ENCODE results near the gene CELA3B. TPM values are rescaled to one million over a fixed set of nuclear protein-coding genes. Genes with fewer than 3 reads are reported as not detected.

The CELA3B gene
- total and polyA plus RNA-seq, 2 of the 13 experiments (the other 11 are each of a cell fraction or from before 2014, with no cell fraction given): 0.34 TPM; not detected in 1

- TF ChIP-seq MEIS2 (CRISPR knock-in tag; IDR thresholded peaks at IDR 0.05): no peak
- no peak for TF ChIP-seq ZNF558 (CRISPR knock-in tag; IDR thresholded peaks at IDR 0.05; ENCODE audit: borderline replicate concordance)
- no peak for TF ChIP-seq ZNF333 (CRISPR knock-in tag; IDR thresholded peaks at IDR 0.05; ENCODE audit: borderline replicate concordance)
- no peak; the same call in 1 of the 2 replicates for TF ChIP-seq ZFX (CRISPR knock-in tag; IDR thresholded peaks at IDR 0.05; ENCODE audit: low read depth)
- TF ChIP-seq ZNF687 (CRISPR knock-in tag; IDR thresholded peaks at IDR 0.05): peak; percentile 65
- TF ChIP-seq ZEB1 (IDR thresholded peaks at IDR 0.05; ENCODE audit: insufficient replicate concordance, low read depth): peak; percentile 71
- TF ChIP-seq ZNF460 (CRISPR knock-in tag; IDR thresholded peaks at IDR 0.05; ENCODE audit: borderline replicate concordance): no peak
- no peak for TF ChIP-seq MATR3 (CRISPR knock-in tag; IDR thresholded peaks at IDR 0.05)
- TF ChIP-seq PAXIP1 (CRISPR knock-in tag; conservative IDR thresholded peaks at IDR 0.05): 0 out of 2 replicates have a peak, but pooled peaks have one; percentile 36
- no peak for TF ChIP-seq ZNF33A (CRISPR knock-in tag; IDR thresholded peaks at IDR 0.05; ENCODE audit: borderline replicate concordance)
- no peak for TF ChIP-seq IRF9 (CRISPR knock-in tag; IDR thresholded peaks at IDR 0.05; ENCODE audit: borderline replicate concordance)
- TF ChIP-seq DBP (CRISPR knock-in tag; IDR thresholded peaks at IDR 0.05; ENCODE audit: not compliant biosample characterization): no peak
- TF ChIP-seq ZNF652 (CRISPR knock-in tag; IDR thresholded peaks at IDR 0.05; ENCODE audit: borderline replicate concordance, low read depth): no peak
- TF ChIP-seq, protein P1, sequence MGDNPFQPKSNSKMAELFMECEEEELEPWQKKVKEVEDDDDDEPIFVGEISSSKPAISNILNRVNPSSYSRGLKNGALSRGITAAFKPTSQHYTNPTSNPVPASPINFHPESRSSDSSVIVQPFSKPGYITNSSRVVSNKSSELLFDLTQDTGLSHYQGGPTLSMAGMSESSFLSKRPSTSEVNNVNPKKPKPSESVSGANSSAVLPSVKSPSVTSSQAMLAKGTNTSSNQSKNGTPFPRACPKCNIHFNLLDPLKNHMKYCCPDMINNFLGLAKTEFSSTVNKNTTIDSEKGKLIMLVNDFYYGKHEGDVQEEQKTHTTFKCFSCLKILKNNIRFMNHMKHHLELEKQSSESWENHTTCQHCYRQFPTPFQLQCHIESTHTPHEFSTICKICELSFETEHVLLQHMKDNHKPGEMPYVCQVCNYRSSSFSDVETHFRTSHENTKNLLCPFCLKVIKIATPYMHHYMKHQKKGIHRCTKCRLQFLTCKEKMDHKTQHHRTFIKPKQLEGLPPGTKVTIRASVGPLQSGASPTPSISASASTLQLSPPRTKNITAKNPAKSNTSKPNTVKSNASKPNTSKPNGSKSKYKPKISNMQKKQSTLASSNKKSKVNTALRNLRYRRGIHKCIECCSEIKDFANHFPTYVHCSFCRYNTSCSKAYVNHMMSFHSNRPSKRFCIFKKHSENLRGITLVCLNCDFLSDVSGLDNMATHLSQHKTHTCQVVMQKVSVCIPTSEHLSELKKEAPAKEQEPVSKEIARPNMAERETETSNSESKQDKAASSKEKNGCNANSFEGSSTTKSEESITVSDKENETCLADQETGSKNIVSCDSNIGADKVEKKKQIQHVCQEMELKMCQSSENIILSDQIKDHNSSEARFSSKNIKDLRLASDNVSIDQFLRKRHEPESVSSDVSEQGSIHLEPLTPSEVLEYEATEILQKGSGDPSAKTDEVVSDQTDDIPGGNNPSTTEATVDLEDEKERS (CRISPR knock-in tag; IDR thresholded peaks at IDR 0.05): no peak
Measured at GRCh38 chr1:21956720-21957552, 19.9 kb upstream of the CELA3B start (continued).

All from HepG2 (cell line).